Medulla oblongata (tissue), 1 donor: ENCODE data around the gene RASSF4.

Source experiments
- DNase-seq: peaks from one replicate; pipeline ENCODE4 v3.0.0-alpha.2; 2015; ENCODE audit errors: extremely low spot score

RASSF4 gene

DNA sequence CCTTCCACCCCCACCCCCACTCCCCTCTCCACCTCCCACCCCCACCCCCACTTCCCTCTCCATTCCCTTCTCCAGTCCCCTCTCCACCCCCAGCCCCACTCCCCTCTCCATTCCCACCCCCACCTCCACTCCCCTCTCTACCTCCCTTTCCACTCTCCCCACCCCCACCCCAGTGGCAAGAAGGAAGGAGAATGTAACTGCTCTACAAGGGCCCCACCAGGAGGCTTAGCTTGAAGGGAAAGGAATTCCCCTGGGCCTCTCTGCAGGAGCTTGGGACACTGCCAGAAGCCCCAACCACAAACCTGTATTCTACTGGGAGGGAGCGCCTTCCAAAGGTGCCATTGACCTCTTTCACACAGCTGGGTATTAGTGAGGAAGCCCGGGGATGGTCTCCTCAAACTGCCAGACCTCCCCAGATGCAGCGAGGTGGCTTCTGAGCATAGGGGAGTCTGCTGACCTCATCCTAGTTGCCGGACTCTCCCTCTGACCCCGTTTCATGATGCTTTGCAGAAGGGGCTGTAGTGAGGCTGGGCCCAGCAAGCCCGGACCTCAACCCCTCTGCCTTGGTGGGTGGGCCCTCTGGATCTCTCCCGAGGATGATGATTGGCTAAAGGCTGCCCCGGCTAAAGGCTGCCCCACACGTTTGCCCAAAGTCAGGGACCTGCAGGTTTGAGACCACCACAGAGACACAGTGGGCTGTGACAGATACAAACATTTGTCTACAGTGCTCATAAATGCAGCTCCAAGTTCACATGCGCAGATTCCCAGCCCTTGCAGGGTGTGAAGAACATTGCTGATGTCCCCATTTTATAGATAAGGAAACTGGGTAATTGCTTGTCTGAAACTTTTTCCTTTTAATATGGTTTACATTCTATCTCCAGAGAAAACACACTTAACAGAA is 16.1 kb downstream of the RASSF4 start:
- no peak for DNase-seq

DNA sequence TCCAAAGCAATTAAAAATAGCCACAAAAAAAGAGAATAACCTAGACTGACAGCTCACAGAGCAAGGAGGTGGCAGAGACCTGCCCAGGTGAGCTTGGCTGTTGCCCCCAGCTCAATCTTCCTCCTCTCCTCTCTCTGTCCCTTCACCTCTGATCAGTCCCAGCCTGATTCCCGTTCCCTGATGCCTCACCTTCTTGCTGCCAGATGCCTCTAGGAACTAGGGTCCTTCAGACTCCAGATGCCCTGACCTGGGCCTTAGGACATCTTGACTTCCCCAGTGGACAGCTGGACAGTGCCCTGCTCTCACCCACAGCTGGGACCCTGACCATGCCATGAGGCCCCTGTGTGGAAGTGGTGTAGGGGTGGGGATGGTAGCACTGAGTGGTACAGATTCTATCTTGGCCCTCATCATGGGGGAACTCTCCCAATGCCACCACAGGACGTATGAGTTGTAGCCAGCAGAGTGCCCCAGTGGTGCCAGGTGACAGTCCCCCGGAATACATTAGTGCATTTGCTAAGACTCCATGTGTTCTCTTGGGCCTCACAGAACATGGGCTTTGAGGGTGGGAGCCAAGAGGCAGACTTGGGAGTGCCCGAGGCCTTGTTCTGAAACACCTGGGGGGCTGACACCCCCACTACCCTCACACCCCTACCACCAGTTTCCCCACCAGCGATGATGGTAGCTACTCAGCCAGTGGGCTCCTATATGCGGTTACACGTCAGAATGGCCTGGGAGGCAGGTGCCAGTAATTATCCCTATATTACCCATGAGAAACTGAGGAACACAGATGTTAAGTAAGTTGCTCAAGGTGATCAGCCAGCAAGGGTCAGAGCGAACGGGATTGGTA is 17.0 kb downstream of the RASSF4 start:
- no peak for DNase-seq

DNA sequence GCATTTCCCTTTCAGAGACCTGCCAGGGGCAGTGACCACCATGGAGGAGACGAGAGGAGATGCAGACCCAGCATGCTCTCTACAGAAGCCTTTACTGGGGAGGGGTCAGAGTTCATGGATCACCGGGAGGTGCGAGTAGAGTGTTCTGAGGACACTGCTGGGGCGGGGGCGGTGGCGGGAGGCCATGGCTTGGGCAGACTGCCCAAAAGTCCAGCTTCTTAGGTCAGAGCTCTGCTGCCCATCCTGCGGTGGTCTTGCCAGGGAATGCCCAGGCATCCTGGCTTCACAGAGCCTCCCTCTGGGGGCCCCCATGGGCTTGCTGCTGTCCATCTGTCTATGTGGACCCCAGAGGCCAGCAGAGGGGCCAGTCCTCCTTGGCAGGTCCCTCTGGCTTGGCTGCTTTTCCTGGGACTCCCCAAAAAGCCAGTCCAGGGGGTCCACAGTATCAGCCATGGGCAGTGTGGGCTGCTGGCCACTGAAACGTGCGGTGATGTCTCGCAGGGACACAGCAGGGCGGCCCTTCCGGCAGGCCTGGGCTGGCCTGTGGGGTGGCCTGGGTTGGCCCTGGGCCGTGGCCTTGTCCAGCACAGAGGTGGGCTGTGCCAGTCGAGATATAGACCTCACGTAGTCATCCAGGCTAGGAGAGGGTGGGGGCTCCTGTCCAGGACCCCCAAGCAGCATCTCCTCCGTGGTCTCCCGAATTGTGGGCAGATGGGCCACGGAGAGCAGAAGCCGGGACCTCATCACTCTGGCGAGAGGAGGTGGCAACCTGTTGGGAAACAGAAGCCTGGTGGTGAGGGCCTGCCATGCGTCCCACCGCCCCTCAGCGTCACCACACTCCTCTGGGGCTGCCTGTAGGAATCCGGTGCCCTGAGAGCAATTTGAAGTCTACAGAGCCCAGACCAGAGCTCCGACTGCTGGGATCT is 17.9 kb downstream of the RASSF4 start:
- no peak for DNase-seq

DNA sequence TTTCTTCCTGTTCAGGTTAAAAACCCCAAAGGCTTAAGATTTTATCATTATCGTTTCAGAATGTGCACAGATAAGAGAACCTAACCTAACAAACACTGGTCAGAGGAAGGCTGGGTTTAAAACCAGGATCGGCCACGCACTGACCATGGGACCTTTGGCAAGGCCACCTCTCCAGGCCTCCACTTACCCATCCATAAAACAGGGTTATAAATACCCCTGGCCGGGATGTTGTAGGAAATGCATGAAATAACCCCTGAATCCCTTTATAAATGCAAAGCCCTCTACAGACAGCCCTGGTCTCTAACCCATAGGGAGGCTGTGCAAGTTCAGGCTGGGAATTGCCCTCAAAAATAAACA is 18.6 kb downstream of the RASSF4 start:
- no peak for DNase-seq

DNA sequence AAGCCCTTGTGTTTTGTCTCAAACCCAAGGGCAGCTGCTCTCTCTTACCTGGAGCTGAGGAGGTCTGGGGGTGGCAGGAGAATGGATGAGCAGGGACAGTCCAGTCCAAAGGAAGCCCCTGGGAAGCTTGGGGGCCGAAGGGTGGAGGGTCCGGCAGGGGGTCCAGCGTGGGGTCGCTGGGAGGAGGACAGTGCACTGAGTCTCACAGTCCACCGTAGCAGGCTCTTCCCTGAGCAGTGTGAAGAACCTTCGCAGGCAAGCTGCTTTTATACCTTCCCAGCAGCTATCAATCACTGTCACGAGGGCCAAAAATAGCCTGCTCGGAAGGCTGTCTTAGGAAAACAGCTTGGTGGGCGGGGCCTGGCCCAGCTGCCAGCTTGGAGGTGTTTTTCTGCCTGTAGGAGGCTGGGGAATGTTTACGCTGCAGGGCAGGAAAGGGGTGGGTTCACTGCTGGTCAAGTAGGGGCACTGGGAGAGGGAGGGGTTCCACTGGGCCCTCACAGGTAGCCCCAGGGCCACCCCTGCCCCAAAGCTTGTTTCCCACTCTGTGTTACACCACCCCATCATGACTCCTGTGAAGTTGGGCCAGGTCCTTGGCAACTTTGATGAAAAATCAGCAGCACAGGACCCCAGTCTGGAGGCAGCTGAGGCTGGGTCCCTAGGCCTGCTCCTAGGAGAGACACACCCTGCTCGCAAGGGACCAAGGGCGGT is 19.1 kb downstream of the RASSF4 start, which contains the start of gene DEPP1:
Gene DEPP1, minus strand, starts transcription at position 240 of the 711 bp plus-strand sequence. CDS start 779 bp downstream, outside the sequence.
- DNase-seq: peak; percentile 85

DNA sequence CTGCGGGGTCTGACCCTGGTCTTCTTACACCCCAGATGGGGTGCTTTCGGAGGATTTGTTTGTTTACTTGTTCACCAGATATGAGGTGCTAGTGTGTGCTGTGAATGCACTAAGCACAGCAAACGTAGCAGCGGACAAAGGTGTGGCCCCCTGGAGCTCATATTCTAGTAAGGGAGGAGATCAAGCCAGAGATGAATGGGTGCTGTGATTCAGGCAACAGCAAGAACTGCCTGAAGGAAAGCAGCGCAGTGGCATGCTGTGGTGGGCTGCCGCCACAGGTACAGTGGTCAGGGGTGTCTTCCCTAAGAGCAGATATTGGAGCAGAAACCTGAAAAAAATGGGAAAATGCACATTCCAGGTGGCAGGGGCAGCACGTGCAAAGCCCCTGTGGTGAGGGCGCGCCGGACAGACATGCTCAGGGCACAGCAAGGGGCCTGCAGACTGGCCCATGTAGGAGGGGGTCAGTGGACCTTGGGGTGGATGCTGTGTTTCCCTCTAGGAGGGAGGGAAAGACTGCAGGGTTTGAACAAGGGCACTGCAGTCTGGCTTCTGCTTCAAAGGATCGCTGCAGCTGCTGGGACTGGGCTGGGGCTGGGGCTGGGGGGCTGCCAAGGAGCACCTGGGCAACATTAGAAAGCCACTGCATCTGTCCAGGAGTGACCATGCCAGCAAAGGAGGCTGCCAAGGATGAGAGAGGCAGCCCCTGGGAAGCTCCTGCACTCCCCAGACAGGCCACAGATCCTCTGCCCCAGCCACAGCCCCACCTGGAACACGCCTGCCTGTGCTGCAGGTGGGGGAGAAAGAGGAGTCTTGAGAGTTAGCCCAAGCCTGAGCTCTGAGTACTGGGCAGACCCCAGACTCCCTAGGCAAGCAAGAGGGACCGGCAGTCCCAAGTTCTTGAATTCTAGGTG is 19.9 kb downstream of the RASSF4 start:
- DNase-seq: no peak

DNA sequence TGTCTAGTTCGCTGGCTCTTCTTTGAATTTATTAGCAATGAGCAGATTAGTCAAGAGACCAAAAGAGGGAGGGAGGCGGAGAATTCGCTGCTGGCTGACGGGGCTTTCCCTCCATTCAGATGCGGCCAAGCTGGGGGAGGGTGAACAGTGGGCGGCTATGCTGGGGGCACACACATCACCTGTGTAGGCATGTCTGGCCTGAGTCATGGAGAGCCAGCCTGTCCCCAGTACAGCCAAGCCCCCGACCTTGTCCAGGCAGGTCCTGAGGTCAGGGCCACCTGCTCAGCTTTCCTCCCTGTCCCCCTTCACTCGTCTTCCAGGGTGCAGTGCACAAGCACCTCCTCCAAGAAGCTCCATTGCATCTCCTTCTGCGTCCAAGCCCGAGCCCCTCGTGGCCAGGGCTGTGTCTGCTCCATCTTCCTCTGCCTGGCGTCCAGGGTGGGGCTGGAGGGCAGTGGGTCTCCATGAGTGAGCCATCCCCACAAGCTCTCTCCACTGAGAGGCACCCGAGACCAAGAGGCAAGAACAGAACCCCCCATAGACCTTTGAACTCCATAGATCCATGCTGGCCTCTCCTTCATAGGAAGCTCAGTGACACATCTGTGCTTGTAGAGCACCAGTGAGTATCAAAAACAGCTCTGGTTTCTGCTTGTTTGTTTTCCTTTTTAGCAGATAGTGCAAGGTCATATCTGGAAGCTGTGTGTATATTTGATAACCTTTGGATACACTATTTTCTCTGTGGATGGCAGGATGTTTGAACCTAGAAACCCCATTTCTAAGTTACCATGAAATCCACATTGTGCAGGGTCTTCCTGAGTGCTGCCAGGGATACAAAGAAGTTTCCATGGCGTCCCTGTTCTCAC is 20.9 kb downstream of the RASSF4 start:
- DNase-seq: no peak

DNA sequence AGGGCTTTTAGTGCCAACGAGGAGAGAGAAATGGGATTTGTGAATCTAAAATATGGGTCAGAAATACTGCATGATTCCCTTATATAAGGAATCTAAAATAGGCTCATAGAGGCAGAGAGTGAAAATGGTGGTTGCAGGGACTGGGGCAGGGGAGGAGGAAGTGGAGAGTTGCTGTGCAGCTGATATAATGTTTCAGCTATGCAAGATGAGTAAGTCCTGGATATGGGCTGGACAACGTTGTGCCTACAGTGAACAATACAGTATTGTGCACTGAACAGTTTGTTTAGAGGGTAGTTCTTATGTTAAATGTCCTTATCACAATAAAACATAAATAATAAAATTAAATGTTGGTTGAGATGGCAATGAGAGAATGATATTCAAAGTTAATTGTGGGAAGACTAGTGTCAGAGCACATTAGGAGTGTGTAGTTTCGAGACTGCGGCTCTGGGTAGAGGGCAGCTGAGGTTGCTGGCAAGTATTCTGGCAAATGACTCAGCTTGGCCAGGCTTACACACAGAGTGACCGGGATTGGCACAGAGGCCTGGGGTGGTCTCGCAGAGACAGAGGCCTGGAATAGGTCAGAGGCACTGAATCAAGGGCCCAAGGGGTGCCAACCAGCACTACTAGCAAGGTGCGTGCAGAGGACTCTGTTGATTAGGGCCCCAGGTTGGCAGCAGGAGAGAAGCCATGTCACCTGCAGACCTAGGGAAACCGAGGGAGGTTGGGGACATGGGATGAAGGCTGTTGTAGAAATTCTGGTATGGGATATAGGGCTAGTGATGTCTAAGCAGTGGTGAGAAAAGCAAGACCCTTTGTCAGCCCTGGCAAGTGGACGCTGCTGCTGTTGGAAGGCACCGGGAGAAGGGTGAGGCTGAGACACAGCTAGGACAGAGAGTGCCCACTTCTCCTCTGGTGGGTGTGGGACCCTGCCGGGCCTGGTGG is 21.8 kb downstream of the RASSF4 start:
- DNase-seq: peak; percentile 63

DNA sequence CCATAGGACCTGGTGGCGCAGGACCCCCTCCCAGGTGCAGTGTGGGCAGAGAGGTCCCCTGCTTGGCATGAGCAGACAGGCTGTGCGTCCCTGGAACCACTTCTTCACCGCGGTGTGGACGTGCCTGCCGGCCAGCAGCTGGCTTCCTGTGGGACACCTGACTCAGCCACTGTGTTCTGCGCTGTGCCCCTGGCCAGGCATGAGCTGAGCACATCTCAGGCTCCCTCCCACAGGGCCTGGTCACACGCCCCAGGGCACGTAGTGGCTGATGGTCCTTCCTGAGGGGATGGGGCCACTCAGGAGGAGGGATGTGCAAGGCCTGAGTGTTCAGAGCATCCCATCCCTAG is 22.5 kb downstream of the RASSF4 start:
- DNase-seq: no peak

DNA sequence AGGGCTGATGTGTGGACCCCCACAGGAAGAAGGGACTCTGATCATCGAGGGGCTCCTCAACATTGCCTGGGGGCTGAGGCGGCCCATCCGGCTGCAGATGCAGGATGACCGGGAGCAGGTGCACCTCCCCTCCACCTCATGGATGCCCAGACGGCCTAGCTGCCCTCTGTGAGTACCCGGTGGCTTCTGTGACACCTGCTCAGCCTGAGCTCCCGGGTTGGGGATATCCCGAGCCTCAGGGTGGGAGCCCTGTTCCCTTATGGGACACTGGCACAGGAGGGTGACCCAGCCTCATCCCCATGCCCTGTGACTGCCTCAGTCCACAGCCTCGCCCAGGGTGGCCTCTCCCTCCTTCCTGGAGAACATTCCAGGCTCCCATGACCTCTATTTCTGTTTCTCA is 22.9 kb downstream of the RASSF4 start:
- no peak for DNase-seq

DNA sequence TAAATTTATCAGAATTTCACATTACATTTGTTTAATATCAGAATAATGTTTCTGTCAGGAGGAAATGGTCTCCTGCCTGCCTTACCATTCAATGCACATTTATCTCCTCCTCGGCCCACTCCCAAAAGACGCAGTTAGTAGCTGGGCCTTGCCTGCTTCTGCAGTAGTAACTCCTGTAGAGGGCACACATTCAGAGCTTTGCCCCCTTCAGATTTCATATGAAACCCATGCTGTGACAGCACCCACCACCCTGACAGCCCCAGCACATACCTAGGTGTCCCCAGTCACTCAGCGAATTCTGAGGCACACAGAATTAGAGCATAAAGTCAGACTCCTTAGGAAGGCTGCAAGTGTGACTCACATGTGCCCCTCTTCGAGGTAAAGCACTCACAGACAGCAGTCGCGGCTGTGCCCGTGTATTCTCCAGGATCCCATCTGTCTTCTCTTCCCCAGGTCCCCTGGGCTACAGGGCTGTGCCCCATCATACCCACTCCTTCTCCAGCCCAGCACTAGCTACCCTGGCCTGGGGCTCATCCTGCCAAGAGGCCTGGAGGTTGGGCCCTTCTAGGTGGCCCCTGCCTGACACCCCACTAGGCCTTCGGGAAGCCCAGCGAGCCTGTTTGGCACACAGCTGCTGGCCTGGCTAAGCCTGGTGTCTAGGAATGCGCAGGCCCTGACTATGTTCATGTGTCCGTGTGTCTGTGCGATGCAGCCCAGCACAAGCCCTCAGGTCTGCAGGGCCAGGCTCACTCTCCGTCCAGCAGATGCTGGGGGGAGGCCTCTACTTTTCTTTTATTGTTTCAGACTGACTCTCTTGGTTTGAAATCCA is 23.7 kb downstream of the RASSF4 start:
- no peak for DNase-seq

DNA sequence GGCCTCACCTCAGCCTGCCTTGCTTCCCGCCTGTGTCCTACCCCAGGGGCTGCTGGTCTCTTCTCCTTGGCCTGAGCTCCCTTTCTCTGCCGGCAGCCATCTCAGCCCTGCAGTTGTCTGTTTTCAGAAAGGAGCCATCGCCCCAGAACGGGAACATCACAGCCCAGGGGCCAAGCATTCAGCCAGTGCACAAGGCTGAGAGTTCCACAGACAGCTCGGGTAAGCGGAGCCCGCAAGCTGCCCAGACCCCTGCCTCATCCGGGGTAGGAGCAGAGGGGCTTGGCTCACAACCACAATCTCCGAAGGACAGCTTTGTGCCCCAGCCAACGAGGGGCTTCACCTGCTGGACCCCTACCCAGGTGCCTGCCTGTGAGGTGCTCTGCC is 24.3 kb downstream of the RASSF4 start:
- DNase-seq: no peak

DNA sequence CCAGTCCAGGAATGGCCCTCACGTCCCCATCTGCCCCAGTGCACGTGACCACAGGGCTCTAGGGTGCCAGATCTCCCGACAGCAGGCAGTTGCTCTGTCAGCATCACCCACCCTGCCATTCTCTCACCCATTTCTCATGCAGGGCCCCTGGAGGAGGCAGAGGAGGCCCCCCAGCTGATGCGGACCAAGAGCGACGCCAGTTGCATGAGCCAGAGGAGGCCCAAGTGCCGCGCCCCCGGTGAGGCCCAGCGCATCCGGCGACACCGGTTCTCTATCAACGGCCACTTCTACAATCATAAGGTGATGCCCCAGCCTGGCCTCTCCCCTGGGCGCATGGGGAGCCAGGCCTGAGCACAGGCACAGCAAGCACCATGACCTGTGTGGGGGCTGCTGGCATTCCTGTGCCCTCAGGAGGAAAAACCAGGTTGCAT is 25.1 kb downstream of the RASSF4 start:
- no peak for DNase-seq

DNA sequence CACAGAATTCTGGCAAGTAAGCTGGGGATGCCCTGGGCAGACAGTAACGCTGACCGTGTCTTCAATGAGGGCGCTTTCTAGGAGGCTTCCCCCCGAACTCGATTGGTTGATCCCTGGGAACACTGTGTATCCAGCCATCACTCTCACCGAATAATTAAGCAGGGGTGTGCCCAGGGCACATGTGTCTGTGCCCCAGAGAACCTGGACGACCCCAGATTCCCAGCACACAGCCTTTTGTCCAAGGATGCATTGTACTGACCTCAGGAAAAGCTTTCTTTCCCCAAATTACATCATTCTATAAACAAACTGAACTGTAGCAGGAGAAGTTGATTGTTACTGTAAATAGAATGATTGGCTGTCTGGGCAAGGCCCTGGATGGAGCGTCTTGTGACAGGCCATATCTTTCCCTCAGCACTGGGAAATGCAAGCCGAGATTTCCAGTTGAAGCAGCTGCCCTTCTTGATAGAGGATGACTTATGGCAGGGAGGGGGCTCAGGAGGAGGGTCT is 25.6 kb downstream of the RASSF4 start:
- no peak for DNase-seq

DNA sequence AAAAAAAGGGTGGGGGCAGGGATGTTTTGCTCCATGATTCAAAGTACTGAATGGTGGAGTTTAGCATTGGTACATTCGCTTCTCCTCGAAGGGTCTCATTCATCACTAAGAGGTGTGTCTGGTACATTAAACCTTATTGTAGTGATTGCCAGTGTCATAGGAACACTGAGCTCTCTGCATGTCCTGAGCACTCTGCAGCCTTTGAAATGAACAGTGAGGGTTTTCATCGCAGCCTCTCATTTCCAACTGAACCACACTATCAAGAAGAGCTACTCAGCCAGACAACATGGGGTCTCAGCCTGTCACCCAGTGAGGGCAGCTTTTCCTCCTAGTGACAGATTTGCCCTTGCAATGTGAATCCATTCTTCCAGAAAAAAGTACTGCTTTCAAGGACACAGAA is 26.6 kb downstream of the RASSF4 start:
- DNase-seq: no peak

DNA sequence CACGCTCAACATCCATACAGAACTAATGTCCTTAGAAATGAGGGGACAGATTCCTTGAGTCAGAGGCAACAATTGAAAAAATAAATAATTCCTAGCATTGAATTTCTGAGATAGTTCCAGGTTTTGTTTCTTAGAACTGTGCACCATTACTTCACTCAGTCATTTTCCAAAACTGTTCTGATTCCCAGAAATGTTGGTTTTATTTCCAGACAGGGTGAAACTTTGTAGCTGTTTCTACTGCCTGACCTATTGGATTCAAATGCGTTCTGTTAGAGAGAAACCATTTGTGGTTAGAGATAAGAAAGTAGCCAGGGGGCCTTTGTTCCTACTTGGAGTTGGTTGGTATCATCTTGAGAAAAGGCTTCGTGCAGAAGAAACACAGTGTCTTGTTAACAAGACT is 27.1 kb downstream of the RASSF4 start:
- DNase-seq: no peak
